HepG2 (cell line): ENCODE measurements around the gene SLC25A22. TPM values are rescaled to one million over a fixed set of nuclear protein-coding genes. Genes with fewer than 3 reads are reported as not detected.

ENCODE experiments used
- ATF7-NPFF ChIP-seq: sonication (generic); formaldehyde crosslinking; IDR thresholded peaks from 2 replicates; pipeline ENCODE4 v1.8.1; 2023; ENCODE audit warnings: mild to moderate bottlenecking, low read depth, missing genetic modification reagents, moderate library complexity
- BCL6 ChIP-seq: IDR thresholded peaks from 2 replicates; pipeline ENCODE4 v1.6.1; 2016; ENCODE audit warnings: missing genetic modification reagents, missing compliant biosample characterization
- DDIT3 ChIP-seq: sonication (generic); formaldehyde crosslinking; IDR thresholded peaks from 2 replicates; pipeline ENCODE4 v1.4.0; 2020; ENCODE audit warnings: mild to moderate bottlenecking, missing genetic modification reagents
- EHMT2 ChIP-seq: fragments of 200-600 bp; sonication (generic); IDR thresholded peaks from 2 replicates; pipeline ENCODE4 v1.7.0; 2017; ENCODE audit warnings: antibody characterized with exemption, low read depth, low read length, borderline replicate concordance
- GMEB2 ChIP-seq: IDR thresholded peaks from 2 replicates; pipeline ENCODE4 v1.6.1; 2016; ENCODE audit warnings: missing biosample characterization, missing genetic modification reagents, low read depth
- GZF1 ChIP-seq: sonication (generic); formaldehyde crosslinking; IDR thresholded peaks from 2 replicates; pipeline ENCODE4 v1.5.1; 2020; ENCODE audit warnings: mild to moderate bottlenecking, missing genetic modification reagents
- IRF9 ChIP-seq: sonication (generic); formaldehyde crosslinking; IDR thresholded peaks from 2 replicates; pipeline ENCODE4 v1.8.0; 2022; ENCODE audit warnings: missing genetic modification reagents, mild to moderate bottlenecking, borderline replicate concordance
- KLF12 ChIP-seq: sonication (generic); formaldehyde crosslinking; IDR thresholded peaks from 2 replicates; pipeline ENCODE4 v1.4.0; 2020; ENCODE audit warnings: missing genetic modification reagents, borderline replicate concordance
- NCOA2 ChIP-seq: sonication (generic); formaldehyde crosslinking; IDR thresholded peaks from 2 replicates; pipeline ENCODE4 v1.8.0; 2022; ENCODE audit warnings: inconsistent platforms
- NKX3-1 ChIP-seq: sonication (generic); formaldehyde crosslinking; IDR thresholded peaks from 2 replicates; pipeline ENCODE4 v1.5.0; 2020; ENCODE audit warnings: missing genetic modification reagents
- TFE3 ChIP-seq: IDR thresholded peaks from 2 replicates; pipeline ENCODE4 v1.6.1; 2016
- THAP7 ChIP-seq: sonication (generic); formaldehyde crosslinking; IDR thresholded peaks from 2 replicates; pipeline ENCODE4 v1.8.1; 2023; ENCODE audit warnings: mild to moderate bottlenecking, missing genetic modification reagents
- ZBED4 ChIP-seq: sonication (generic); formaldehyde crosslinking; IDR thresholded peaks from 2 replicates; pipeline ENCODE4 v1.4.0; 2020; ENCODE audit warnings: missing genetic modification reagents, borderline replicate concordance
- ZEB1 ChIP-seq: IDR thresholded peaks from 2 replicates; pipeline ENCODE4 v1.6.1; 2012; ENCODE audit warnings: mild to moderate bottlenecking, low read depth, inconsistent platforms; ENCODE audit not compliant: insufficient replicate concordance
- ZNF850 ChIP-seq: sonication (generic); formaldehyde crosslinking; conservative IDR thresholded peaks from 2 replicates; pipeline ENCODE4 v1.9.0; 2021; ENCODE audit warnings: mild to moderate bottlenecking, missing genetic modification reagents
- ZNF891 ChIP-seq: sonication (generic); formaldehyde crosslinking; IDR thresholded peaks from 2 replicates; pipeline ENCODE4 v1.5.0; 2020; ENCODE audit warnings: mild to moderate bottlenecking, missing genetic modification reagents
- polyA plus RNA-seq, 8 experiments: library from polyadenylated mRNA; depleted of rRNA in 3 of 8; stranded (reverse) in 7 of 8; unstranded in 1 of 8; fragments of >200 nt; fragmentation: Illumina TruSeq in 4 of 8; extraction: Trizol in 4 of 8; gene quantifications; 2 replicates each; pipeline versions ENCODE4 v1.2.1 to v1.2.3, GENCODE V29; 2011 to 2016; ENCODE audit warnings: low read depth in 4 of 8, missing spikeins in 1 of 8, mixed read lengths in 1 of 8; ENCODE audit not compliant: insufficient read depth in 1 of 8
- total RNA-seq, 5 experiments: library from RNA; depleted of rRNA; stranded (reverse); fragments of >200 nt; fragmentation: Illumina TruSeq; extraction: Trizol; gene quantifications; 2 replicates each; pipeline ENCODE4 v1.2.3, GENCODE V29; 2016; ENCODE audit warnings: low read depth in 1 of 5

The SLC25A22 gene
- total and polyA plus RNA-seq, 2 of the 13 experiments (the other 11 are each of a cell fraction or from before 2014, with no cell fraction given): 12.4 to 19.2 TPM

- TF ChIP-seq THAP7 (CRISPR knock-in tag) (no peak), NCOA2 (no peak), KLF12 (no peak), IRF9 (CRISPR knock-in tag) (peak; percentile 66; the same call in 1 of the 2 replicates), BCL6 (no peak), ZNF891 (CRISPR knock-in tag) (no peak), EHMT2 (no peak), ZBED4 (CRISPR knock-in tag) (no peak), GMEB2 (CRISPR knock-in tag) (no peak), DDIT3 (CRISPR knock-in tag) (no peak), GZF1 (CRISPR knock-in tag) (peak; percentile 9; the same call in 1 of the 2 replicates), NKX3-1 (CRISPR knock-in tag) (no peak), ZEB1 (no peak), ATF7-NPFF (CRISPR knock-in tag) (no peak), TFE3 (CRISPR knock-in tag) (no peak), ZNF850 (CRISPR knock-in tag) (no peak)
Observed at GRCh38 chr11:810040-810567, 12.0 kb upstream of the SLC25A22 start (continued).
